ENCODE data around the gene LGR6.

GRCh38 chr1:202310746-202311145, 117.1 kb downstream of the LGR6 start:
- TF ChIP-seq, protein P1, sequence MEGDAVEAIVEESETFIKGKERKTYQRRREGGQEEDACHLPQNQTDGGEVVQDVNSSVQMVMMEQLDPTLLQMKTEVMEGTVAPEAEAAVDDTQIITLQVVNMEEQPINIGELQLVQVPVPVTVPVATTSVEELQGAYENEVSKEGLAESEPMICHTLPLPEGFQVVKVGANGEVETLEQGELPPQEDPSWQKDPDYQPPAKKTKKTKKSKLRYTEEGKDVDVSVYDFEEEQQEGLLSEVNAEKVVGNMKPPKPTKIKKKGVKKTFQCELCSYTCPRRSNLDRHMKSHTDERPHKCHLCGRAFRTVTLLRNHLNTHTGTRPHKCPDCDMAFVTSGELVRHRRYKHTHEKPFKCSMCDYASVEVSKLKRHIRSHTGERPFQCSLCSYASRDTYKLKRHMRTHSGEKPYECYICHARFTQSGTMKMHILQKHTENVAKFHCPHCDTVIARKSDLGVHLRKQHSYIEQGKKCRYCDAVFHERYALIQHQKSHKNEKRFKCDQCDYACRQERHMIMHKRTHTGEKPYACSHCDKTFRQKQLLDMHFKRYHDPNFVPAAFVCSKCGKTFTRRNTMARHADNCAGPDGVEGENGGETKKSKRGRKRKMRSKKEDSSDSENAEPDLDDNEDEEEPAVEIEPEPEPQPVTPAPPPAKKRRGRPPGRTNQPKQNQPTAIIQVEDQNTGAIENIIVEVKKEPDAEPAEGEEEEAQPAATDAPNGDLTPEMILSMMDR (conservative IDR thresholded peaks at IDR 0.05; ENCODE audit: low read depth, low read length): no peak
- no peak for TF ChIP-seq EZH2phosphoT487 (IDR thresholded peaks at IDR 0.05; ENCODE audit: borderline replicate concordance, low read length)

All from PC-3 (cell line).